Parathyroid adenoma (tissue), 2 donors: ENCODE measurements around the gene HOXD8.

Source experiments
- H2AFZ ChIP-seq: fragments of 300-600 bp; sonication (generic); one replicate; pipeline ENCODE4 v1.7.0; 2017; ENCODE audit warnings: antibody characterized with exemption, mild to moderate bottlenecking
- H3K27ac ChIP-seq: fragments of 300-600 bp; sonication (generic); one replicate; pipeline ENCODE4 v1.7.0; 2017
- H3K27me3 ChIP-seq: fragments of 300-600 bp; sonication (generic); one replicate; pipeline ENCODE4 v1.7.0; 2017; ENCODE audit warnings: low read length; ENCODE audit not compliant: control insufficient read depth, insufficient read depth
- H3K36me3 ChIP-seq: fragments of 300-600 bp; sonication (generic); one replicate; pipeline ENCODE4 v1.7.0; 2017; ENCODE audit warnings: low read length; ENCODE audit not compliant: control insufficient read depth, insufficient read depth
- H3K4me1 ChIP-seq: fragments of 300-600 bp; sonication (generic); one replicate; pipeline ENCODE4 v1.7.0; 2017; ENCODE audit warnings: control low read depth
- H3K4me2 ChIP-seq: fragments of 300-600 bp; sonication (generic); one replicate; pipeline ENCODE4 v1.7.0; 2017; ENCODE audit warnings: low read length
- H3K4me3 ChIP-seq: fragments of 300-600 bp; sonication (generic); one replicate; pipeline ENCODE4 v1.7.0; 2017; ENCODE audit warnings: low read depth, low read length
- H3K79me2 ChIP-seq: fragments of 300-600 bp; sonication (generic); one replicate; pipeline ENCODE4 v1.7.0; 2017; ENCODE audit warnings: control low read depth
- H3K9ac ChIP-seq: fragments of 300-600 bp; sonication (generic); one replicate; pipeline ENCODE4 v1.7.0; 2017; ENCODE audit warnings: mild to moderate bottlenecking
- H3K9me3 ChIP-seq: fragments of 300-600 bp; sonication (generic); one replicate; pipeline ENCODE4 v1.7.0; 2017; ENCODE audit warnings: low read length; ENCODE audit not compliant: control insufficient read depth
- CTCF ChIP-seq: fragments of 300-600 bp; sonication (generic); IDR thresholded peaks from one replicate; pipeline ENCODE4 v1.7.0; 2017; ENCODE audit warnings: antibody characterized with exemption, mild to moderate bottlenecking
- donor health status: primary hyperparathyroidism.

The HOXD8 gene

GRCh38 chr2:176084611-176085119 lies 44.8 kb upstream of the HOXD8 start:
- H2AFZ ChIP-seq, result no peak overlapping the region
- H3K36me3 ChIP-seq, result no peaks in the 10 kb centered on the region
- no peak overlapping the region for H3K4me3 ChIP-seq
- H3K27me3 ChIP-seq, result peaks cover 55% of the 10 kb centered on the region
- no peak overlapping the region for H3K4me2 ChIP-seq
- TF ChIP-seq CTCF, result no peak
- H3K9me3 ChIP-seq, result peaks cover 5% of the 10 kb centered on the region
- no peak overlapping the region for H3K9ac ChIP-seq
- no peaks in the 10 kb centered on the region for H3K79me2 ChIP-seq
- no peak overlapping the region for H3K27ac ChIP-seq
- no peaks in the 10 kb centered on the region for H3K4me1 ChIP-seq

- no peaks in the 10 kb centered on the region for H3K79me2 ChIP-seq
- H2AFZ ChIP-seq, result no peak overlapping the region
- H3K27me3 ChIP-seq, result peaks cover 61% of the 10 kb centered on the region
- no peak overlapping the region for H3K27ac ChIP-seq
- no peak for TF ChIP-seq CTCF
- no peak overlapping the region for H3K4me2 ChIP-seq
- no peak overlapping the region for H3K9ac ChIP-seq
- H3K4me3 ChIP-seq, result no peak overlapping the region
- no peaks in the 10 kb centered on the region for H3K36me3 ChIP-seq
- H3K9me3 ChIP-seq, result peaks cover 5% of the 10 kb centered on the region
- H3K4me1 ChIP-seq, result no peaks in the 10 kb centered on the region
Observed at GRCh38 chr2:176085120-176085788, 44.3 kb upstream of the HOXD8 start.

- Histone ChIP-seq H3K9me3 (peaks cover 5% of the 10 kb centered on the region), H3K4me3 (no peak overlapping the region)
- peak; percentile 18 for TF ChIP-seq CTCF
Observed at GRCh38 chr2:176085861-176086771, 43.4 kb upstream of the HOXD8 start.

GRCh38 chr2:176087330-176088047 lies 42.0 kb upstream of the HOXD8 start:
- no peak for TF ChIP-seq CTCF
- Histone ChIP-seq H3K79me2 (no peaks in the 10 kb centered on the region), H2AFZ (no peak overlapping the region), H3K4me1 (no peaks in the 10 kb centered on the region), H3K4me2 (no peak overlapping the region), H3K36me3 (no peaks in the 10 kb centered on the region), H3K9me3 (no peaks in the 10 kb centered on the region), H3K27me3 (peaks cover 53% of the 10 kb centered on the region), H3K9ac (no peak overlapping the region), H3K4me3 (no peak overlapping the region), H3K27ac (no peak overlapping the region)

More at GRCh38 chr2:176085861-176086771, 43.4 kb upstream of the HOXD8 start:
- Histone ChIP-seq H3K9ac (no peak overlapping the region), H3K36me3 (no peaks in the 10 kb centered on the region), H2AFZ (no peak overlapping the region), H3K4me1 (no peaks in the 10 kb centered on the region), H3K79me2 (no peaks in the 10 kb centered on the region), H3K27me3 (peaks cover 63% of the 10 kb centered on the region), H3K4me2 (no peak overlapping the region), H3K27ac (no peak overlapping the region)
